ENCODE measurements around the gene UBAP2L.

DNA sequence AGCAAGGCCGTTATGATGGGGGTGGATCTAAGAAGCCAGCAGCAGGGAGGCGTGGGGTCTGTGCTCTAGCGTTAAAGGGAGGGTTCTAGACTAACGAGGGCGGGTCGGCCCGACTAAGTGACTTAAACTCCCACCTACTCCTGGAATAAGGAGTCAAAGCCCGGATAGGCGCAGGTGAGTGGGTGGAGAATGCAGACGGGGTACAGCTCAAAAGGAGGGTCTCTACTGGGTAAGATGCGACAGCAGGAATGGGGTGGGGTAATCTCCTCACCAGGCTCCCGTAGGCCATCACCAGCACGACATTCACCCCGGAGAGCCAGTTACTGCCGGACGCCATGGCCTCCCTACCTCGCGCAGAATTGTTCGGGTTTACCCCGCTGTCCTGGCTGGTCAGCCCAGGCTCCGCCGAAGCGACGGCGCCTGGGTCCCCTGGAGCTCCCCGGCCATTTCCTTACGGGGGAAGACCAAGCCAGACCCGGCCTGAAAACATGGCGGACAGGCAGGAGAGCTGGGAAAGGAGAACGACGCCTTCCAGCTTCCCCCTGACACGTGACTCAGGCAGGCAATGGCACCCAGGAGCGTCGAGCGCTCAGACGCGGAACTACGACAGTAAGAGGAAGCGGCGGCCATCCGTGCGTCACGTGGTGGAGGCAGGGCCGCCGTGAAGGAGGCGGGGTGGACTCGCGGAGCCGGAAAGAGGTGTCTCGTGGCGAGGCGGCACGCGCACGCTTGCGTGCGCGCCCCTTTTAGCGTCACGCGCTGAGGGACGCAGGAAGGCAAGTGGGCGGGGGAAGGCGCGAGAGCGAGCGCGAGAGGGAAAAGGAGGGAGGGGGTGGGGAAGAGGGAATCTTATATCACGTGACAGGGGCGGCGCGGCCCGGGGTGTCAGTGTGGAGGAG lies at the start of gene UBAP2L:
- TF ChIP-seq, protein P1, sequence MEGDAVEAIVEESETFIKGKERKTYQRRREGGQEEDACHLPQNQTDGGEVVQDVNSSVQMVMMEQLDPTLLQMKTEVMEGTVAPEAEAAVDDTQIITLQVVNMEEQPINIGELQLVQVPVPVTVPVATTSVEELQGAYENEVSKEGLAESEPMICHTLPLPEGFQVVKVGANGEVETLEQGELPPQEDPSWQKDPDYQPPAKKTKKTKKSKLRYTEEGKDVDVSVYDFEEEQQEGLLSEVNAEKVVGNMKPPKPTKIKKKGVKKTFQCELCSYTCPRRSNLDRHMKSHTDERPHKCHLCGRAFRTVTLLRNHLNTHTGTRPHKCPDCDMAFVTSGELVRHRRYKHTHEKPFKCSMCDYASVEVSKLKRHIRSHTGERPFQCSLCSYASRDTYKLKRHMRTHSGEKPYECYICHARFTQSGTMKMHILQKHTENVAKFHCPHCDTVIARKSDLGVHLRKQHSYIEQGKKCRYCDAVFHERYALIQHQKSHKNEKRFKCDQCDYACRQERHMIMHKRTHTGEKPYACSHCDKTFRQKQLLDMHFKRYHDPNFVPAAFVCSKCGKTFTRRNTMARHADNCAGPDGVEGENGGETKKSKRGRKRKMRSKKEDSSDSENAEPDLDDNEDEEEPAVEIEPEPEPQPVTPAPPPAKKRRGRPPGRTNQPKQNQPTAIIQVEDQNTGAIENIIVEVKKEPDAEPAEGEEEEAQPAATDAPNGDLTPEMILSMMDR (IDR thresholded peaks at IDR 0.05; ENCODE audit: insufficient read depth, low read length, poor library complexity, severe bottlenecking) = no peak
- TF ChIP-seq EZH2phosphoT487 (conservative IDR thresholded peaks at IDR 0.05; ENCODE audit: low read length) = no peak

Measured in SU-DHL-6 (cell line).